H1 (cell line): ENCODE measurements around the gene HINT2. TPM values are rescaled to one million over a fixed set of nuclear protein-coding genes. Genes with fewer than 3 reads are reported as not detected.

Experiments used
- CTCF ChIA-PET: fragments of 300-600 bp; sonication (Branson Sonifier 250); formaldehyde crosslinking; loops from one replicate; lab custom pipeline; 2021; ENCODE audit not compliant: partially characterized antibody; lab: Charles Lee
- POLR2A ChIA-PET: fragments of 300-600 bp; sonication (Branson Sonifier 250); formaldehyde crosslinking; loops from one replicate; lab custom pipeline; 2021; ENCODE audit warnings: inconsistent platforms; ENCODE audit not compliant: partially characterized antibody; lab: Charles Lee
- DNase-seq, 2 experiments: peaks; one replicate each; pipeline versions ENCODE4 v3.0.0 to v3.0.0-alpha.2; 2010 to 2022; ENCODE audit warnings: low spot score in 2 of 2, low read depth in 1 of 2, mixed read lengths in 1 of 2
- FAIRE-seq: peaks from 2 replicates; lab custom pipeline; 2011; peaks lifted over from hg19 to GRCh38; lab: Jason Lieb, UNC
- H2AFZ ChIP-seq: 2 replicates; pipeline ENCODE4 v1.8.1; 2012; ENCODE audit warnings: low read length, inconsistent platforms
- H2AK5ac ChIP-seq: 2 replicates; pipeline ENCODE4 v1.6.1; 2013; ENCODE audit warnings: low read depth, low read length
- H2BK120ac ChIP-seq: replicated peaks from 2 replicates; pipeline ENCODE3; 2013; ENCODE audit warnings: low read depth, low read length, inconsistent platforms
- H2BK12ac ChIP-seq: 2 replicates; pipeline ENCODE4 v1.6.1; 2013; ENCODE audit warnings: low read depth, low read length
- H2BK15ac ChIP-seq: 2 replicates; pipeline ENCODE4 v1.6.1; 2013; ENCODE audit warnings: low read length
- H2BK20ac ChIP-seq: 2 replicates; pipeline ENCODE4 v1.6.1; 2013; ENCODE audit warnings: low read length
- H2BK5ac ChIP-seq: 2 replicates; pipeline ENCODE4 v1.6.1; 2013; ENCODE audit warnings: low read depth, low read length
- H3K14ac ChIP-seq: 2 replicates; pipeline ENCODE4 v1.6.1; 2013; ENCODE audit warnings: inconsistent platforms; ENCODE audit not compliant: insufficient read length
- H3K18ac ChIP-seq: 2 replicates; pipeline ENCODE4 v1.6.1; 2013; ENCODE audit warnings: low read length; ENCODE audit errors: extremely low read depth
- H3K23ac ChIP-seq: 2 replicates; pipeline ENCODE4 v1.6.1; 2013; ENCODE audit warnings: inconsistent platforms; ENCODE audit not compliant: insufficient read length
- H3K23me2 ChIP-seq: 2 replicates; pipeline ENCODE4 v1.6.1; 2013; ENCODE audit warnings: low read depth, low read length
- H3K27ac ChIP-seq: 2 replicates; pipeline ENCODE4 v1.6.1; 2011; ENCODE audit warnings: low read depth, low read length, inconsistent platforms
- H3K27me3 ChIP-seq, 4 experiments: replicated peaks in 1 of 4; 1 replicate in 1 of 4; 2 replicates in 3 of 4; pipeline versions ENCODE4 v1.6.1 to v1.8.1; 2011 to 2013; ENCODE audit warnings: low read length in 3 of 4, mild to moderate bottlenecking in 3 of 4, inconsistent platforms in 2 of 4, mixed read lengths in 2 of 4, moderate library complexity in 1 of 4; ENCODE audit not compliant: control insufficient read depth in 3 of 4, insufficient read depth in 3 of 4; ENCODE audit errors: extremely low read depth in 1 of 4
- H3K36me3 ChIP-seq, 4 experiments: 2 replicates each; pipeline versions ENCODE4 v1.6.1 to v1.8.1; 2011 to 2013; ENCODE audit warnings: mild to moderate bottlenecking in 4 of 4, low read length in 3 of 4, moderate library complexity in 2 of 4, control low read depth in 1 of 4, inconsistent platforms in 1 of 4; ENCODE audit not compliant: insufficient read depth in 4 of 4, control insufficient read depth in 2 of 4
- H3K4ac ChIP-seq: replicated peaks from 2 replicates; pipeline ENCODE3; 2013; ENCODE audit warnings: low read length, low read depth, mixed read lengths, inconsistent platforms; ENCODE audit not compliant: insufficient read length
- H3K4me1 ChIP-seq, 4 experiments: replicated peaks in 1 of 4; 1 replicate in 1 of 4; 2 replicates in 3 of 4; pipeline versions ENCODE4 v1.6.1 to v1.8.1; 2011 to 2013; ENCODE audit warnings: low read length in 3 of 4, inconsistent platforms in 2 of 4, mixed read lengths in 1 of 4; ENCODE audit not compliant: insufficient read depth in 4 of 4, control insufficient read depth in 3 of 4
- H3K4me2 ChIP-seq, 2 experiments: 2 replicates each; pipeline versions ENCODE4 v1.6.1 to v1.8.1; 2011 to 2013; ENCODE audit warnings: low read depth in 2 of 2, low read length in 2 of 2, control low read depth in 1 of 2, inconsistent platforms in 1 of 2, mild to moderate bottlenecking in 1 of 2; ENCODE audit not compliant: insufficient read depth in 1 of 2
- H3K4me3 ChIP-seq, 4 experiments: fragments of 200-600, 300-600 bp in 1 of 4; sonication (generic), shearing (Covaris generic), sonication (Bioruptor Twin) in 1 of 4; 2 replicates each; pipeline versions ENCODE4 v1.5.1 to v1.8.1; 2011 to 2016; ENCODE audit warnings: low read length in 4 of 4, low read depth in 3 of 4, control low read depth in 2 of 4, inconsistent platforms in 2 of 4, mild to moderate bottlenecking in 2 of 4, mixed read lengths in 1 of 4, moderate library complexity in 1 of 4; ENCODE audit not compliant: insufficient read depth in 2 of 4; ENCODE audit errors: extremely low read depth in 1 of 4
- H3K56ac ChIP-seq: replicated peaks from 2 replicates; pipeline ENCODE3; 2013; ENCODE audit warnings: low read depth, mild to moderate bottlenecking, mixed read lengths, low read length, inconsistent platforms; ENCODE audit not compliant: insufficient read length
- H3K79me1 ChIP-seq: 2 replicates; pipeline ENCODE4 v1.6.1; 2013; ENCODE audit warnings: low read depth, low read length, control low read depth
- H3K79me2 ChIP-seq, 2 experiments: 2 replicates each; pipeline versions ENCODE4 v1.6.1 to v1.8.1; 2012 to 2013; ENCODE audit warnings: low read length in 2 of 2, mild to moderate bottlenecking in 2 of 2, inconsistent platforms in 1 of 2; ENCODE audit not compliant: insufficient read depth in 2 of 2, control insufficient read depth in 1 of 2
- H3K9ac ChIP-seq, 4 experiments: replicated peaks in 1 of 4; 1 replicate in 1 of 4; 2 replicates in 3 of 4; pipeline versions ENCODE4 v1.6.1 to v1.8.1; 2011 to 2013; ENCODE audit warnings: low read depth in 3 of 4, low read length in 3 of 4, control low read depth in 2 of 4, mild to moderate bottlenecking in 2 of 4, moderate library complexity in 2 of 4, inconsistent platforms in 1 of 4; ENCODE audit errors: extremely low read depth in 1 of 4
- H3K9me3 ChIP-seq, 2 experiments: 2 replicates each; pipeline versions ENCODE4 v1.6.1 to v1.8.1; 2012 to 2013; ENCODE audit warnings: mild to moderate bottlenecking in 2 of 2, moderate library complexity in 2 of 2, control low read depth in 1 of 2, inconsistent platforms in 1 of 2, low read depth in 1 of 2, low read length in 1 of 2, mixed read lengths in 1 of 2; ENCODE audit not compliant: insufficient read depth in 2 of 2
- H4K20me1 ChIP-seq, 2 experiments: replicated peaks in 1 of 2; 2 replicates each; pipeline versions ENCODE3 to v1.8.1; 2011 to 2013; ENCODE audit warnings: inconsistent platforms in 2 of 2, low read length in 2 of 2, mild to moderate bottlenecking in 1 of 2; ENCODE audit not compliant: insufficient read depth in 2 of 2, control insufficient read depth in 1 of 2
- H4K5ac ChIP-seq: 2 replicates; pipeline ENCODE4 v1.6.1; 2013; ENCODE audit warnings: low read length, low read depth, mixed read lengths, inconsistent platforms; ENCODE audit not compliant: insufficient read length
- H4K8ac ChIP-seq: 2 replicates; pipeline ENCODE4 v1.8.0; 2013; ENCODE audit warnings: mild to moderate bottlenecking, moderate library complexity, low read length, inconsistent platforms; ENCODE audit not compliant: insufficient read depth; ENCODE audit errors: extremely low read depth
- H4K91ac ChIP-seq: replicated peaks from 2 replicates; pipeline ENCODE3; 2013; ENCODE audit warnings: low read length, mixed read lengths, inconsistent platforms; ENCODE audit not compliant: insufficient read length
- NANOG ChIP-seq: IDR thresholded peaks from 2 replicates; pipeline ENCODE4 v1.6.1; 2011; ENCODE audit warnings: low read length, low read depth, mild to moderate bottlenecking, inconsistent platforms; ENCODE audit not compliant: insufficient read depth, poor library complexity, severe bottlenecking
- NRF1 ChIP-seq: IDR thresholded peaks from 2 replicates; pipeline ENCODE4 v1.6.1; 2011; ENCODE audit warnings: mild to moderate bottlenecking, low read depth, low read length, improper control_type of control experiment
- POLR2AphosphoS5 ChIP-seq: IDR thresholded peaks from 2 replicates; pipeline ENCODE4 v1.6.1; 2011; ENCODE audit warnings: low read depth, low read length
- SP1 ChIP-seq: IDR thresholded peaks from 2 replicates; pipeline ENCODE4 v1.6.1; 2011; ENCODE audit warnings: low read depth, low read length
- WGBS, 2 experiments: shearing (Covaris generic) in 1 of 2; methylation state at CpG; one replicate each; pipeline versions ENCODE4 v1.1.6 to v1.1.7; 2013 to 2015; ENCODE audit warnings: low lambda C conversion rate in 2 of 2, mixed read lengths in 2 of 2, inconsistent platforms in 1 of 2, low coverage in 1 of 2, missing lambda C conversion rate in 1 of 2; ENCODE audit not compliant: insufficient replicate concordance in 2 of 2, insufficient coverage in 1 of 2, insufficient read length in 1 of 2; ENCODE audit errors: extremely low coverage in 1 of 2, missing lambda C conversion rate in 1 of 2; 5-methylcytosine and 5-hydroxymethylcytosine counted together
- polyA plus RNA-seq, 7 experiments: library from polyadenylated mRNA; depleted of rRNA in 3 of 7; stranded (reverse) in 5 of 7; unstranded in 2 of 7; fragments of >200 nt in 5 of 7; fragments of 200-250 nt in 2 of 7; gene quantifications; 1 replicate in 5 of 7; 2 replicates in 1 of 7; 4 replicates in 1 of 7; pipeline versions ENCODE4 v1.2.1 to v1.2.3, GENCODE V29; 2011 to 2013; ENCODE audit warnings: missing spikeins in 2 of 7, mixed read lengths in 2 of 7
- total RNA-seq: library from RNA; stranded (reverse); fragmentation: NEBNext Ultra II Directional; extraction: Animal tissue kit (Norgen Biotek cat#: 25700); gene quantifications from 2 replicates; pipeline ENCODE4 v1.2.1, GENCODE V29; 2021
- TF ChIP-seq, protein P1 (sequence below): IDR thresholded peaks from 2 replicates; pipeline ENCODE4 v1.6.1; 2012; ENCODE audit warnings: low read length, inconsistent platforms
- TF ChIP-seq, protein P2 (sequence below), 3 experiments: IDR thresholded peaks; 1 replicate in 2 of 3; 2 replicates in 1 of 3; pipeline versions ENCODE4 v1.5.1 to v1.6.1; 2011; ENCODE audit warnings: low read length in 3 of 3, mild to moderate bottlenecking in 3 of 3, inconsistent platforms in 2 of 3, low read depth in 1 of 3, moderate library complexity in 1 of 3; ENCODE audit not compliant: insufficient read depth in 1 of 3; ENCODE audit errors: control extremely low read depth in 1 of 3

The HINT2 gene
- total and polyA plus RNA-seq, 2 of the 8 experiments (the other 6 are each of a cell fraction or from before 2014, with no cell fraction given) = 32.1 to 51.2 TPM

DNA sequence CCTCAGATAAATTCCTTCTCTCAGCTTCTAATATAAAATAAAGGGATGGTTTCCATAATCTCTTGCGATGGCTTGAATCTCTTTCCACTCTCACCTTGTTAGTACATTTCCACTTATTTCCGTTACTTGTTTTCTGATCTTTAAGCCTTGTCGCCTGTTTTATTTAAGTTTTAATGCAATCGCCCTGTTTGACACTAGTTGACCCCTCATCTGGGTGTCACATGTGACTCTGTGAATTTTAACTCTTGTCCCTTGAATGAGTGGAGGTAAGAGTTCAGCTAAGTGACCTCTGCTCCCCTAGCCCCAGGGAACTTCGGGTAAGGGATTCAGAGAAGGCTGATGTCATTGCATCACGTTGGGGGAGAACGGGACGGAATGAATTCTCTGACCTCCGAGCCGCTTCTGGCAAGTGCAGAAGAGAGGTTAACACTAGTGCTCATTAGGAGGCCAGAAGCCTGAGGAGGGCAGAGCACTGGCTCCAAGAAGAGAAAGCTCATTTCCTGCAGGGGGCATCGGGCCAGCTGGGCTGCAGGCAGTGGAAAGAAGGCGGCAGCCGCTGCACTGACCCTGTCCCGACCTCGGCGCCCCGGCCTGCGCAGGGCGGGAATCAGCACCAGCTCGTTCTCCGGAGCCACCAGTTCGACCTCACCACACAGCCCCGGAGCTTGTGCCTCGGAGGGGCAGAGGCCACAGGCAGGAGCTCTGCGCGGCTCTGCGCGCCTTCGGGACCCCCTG, 569 bp downstream of the HINT2 start:
- no peak overlapping the region for H2BK20ac ChIP-seq
- H2BK120ac ChIP-seq = no peak overlapping the region
- peak overlapping the region; percentile 61 for H4K5ac ChIP-seq
- DNase-seq (no peak), FAIRE-seq (no peak)
- H3K79me2 ChIP-seq = no peaks in the 10 kb centered on the region
- peak overlapping the region; percentile 91 for H3K18ac ChIP-seq
- peak overlapping the region; percentile 75 to 78 for H3K4me2 ChIP-seq
- H3K79me1 ChIP-seq = no peaks in the 10 kb centered on the region
- ChIA-PET CTCF (interaction anchor here (0.6 to 6.2 kb wide), 29 partner anchors 10 to 403 kb away, joined by 3 to 115 read pairs (median 5); partner anchors contain the start of genes CREB3, FAM221B, NPR2 and TLN1), POLR2A (interaction anchor here (0.8 to 4.5 kb wide), 22 partner anchors 9 to 296 kb away, joined by 3 to 38 read pairs (median 4); partner anchors contain the start of genes ARHGEF39, CREB3, FAM221B and GBA2)
- H2BK5ac ChIP-seq = peak overlapping the region; percentile 96
- no peak overlapping the region for H2BK12ac ChIP-seq
- H3K36me3 ChIP-seq = no peaks in the 10 kb centered on the region; a peak in 1 of 8 replicates
- peak overlapping the region; percentile 88; the same call in 1 of the 2 replicates for H4K8ac ChIP-seq
- H3K23ac ChIP-seq = no peak overlapping the region
- H3K56ac ChIP-seq = peak overlapping the region; percentile 55
- peak overlapping the region; percentile 30 for H4K91ac ChIP-seq
- no peak overlapping the region for H3K4ac ChIP-seq
- no peak overlapping the region for H2BK15ac ChIP-seq
- no peaks in the 10 kb centered on the region for H3K9me3 ChIP-seq
- H3K9ac ChIP-seq = peak overlapping the region; percentile 77 to 89 (median 84)
- no peak overlapping the region for H2AK5ac ChIP-seq
- peaks cover 0 to 7% (median 4%) of the 10 kb centered on the region in 4 experiments; a peak in 6 of 7 replicates for H3K4me1 ChIP-seq
- peak overlapping the region; percentile 85 for H3K27ac ChIP-seq
- peak overlapping the region; percentile 72 to 98 (median 80) for H3K4me3 ChIP-seq
- H4K20me1 ChIP-seq = peaks cover 0 to 2% of the 10 kb centered on the region in 2 experiments
- H3K14ac ChIP-seq = no peak overlapping the region
- peaks cover 4% of the 10 kb centered on the region for H3K23me2 ChIP-seq
- peaks cover 0 to 3% (median 2%) of the 10 kb centered on the region in 4 experiments; a peak in 1 of 7 replicates for H3K27me3 ChIP-seq
- 10% methylated on average over 24 of the region's 29 CpGs; no CpG with 5 or more reads in 1 of the 2 experiments for WGBS, 2 experiments
- H2AFZ ChIP-seq = no peak overlapping the region
- TF ChIP-seq, protein P1, sequence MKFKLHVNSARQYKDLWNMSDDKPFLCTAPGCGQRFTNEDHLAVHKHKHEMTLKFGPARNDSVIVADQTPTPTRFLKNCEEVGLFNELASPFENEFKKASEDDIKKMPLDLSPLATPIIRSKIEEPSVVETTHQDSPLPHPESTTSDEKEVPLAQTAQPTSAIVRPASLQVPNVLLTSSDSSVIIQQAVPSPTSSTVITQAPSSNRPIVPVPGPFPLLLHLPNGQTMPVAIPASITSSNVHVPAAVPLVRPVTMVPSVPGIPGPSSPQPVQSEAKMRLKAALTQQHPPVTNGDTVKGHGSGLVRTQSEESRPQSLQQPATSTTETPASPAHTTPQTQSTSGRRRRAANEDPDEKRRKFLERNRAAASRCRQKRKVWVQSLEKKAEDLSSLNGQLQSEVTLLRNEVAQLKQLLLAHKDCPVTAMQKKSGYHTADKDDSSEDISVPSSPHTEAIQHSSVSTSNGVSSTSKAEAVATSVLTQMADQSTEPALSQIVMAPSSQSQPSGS = peak; percentile 56; the same call in 1 of the 2 replicates
- peak; percentile 78 for TF ChIP-seq POLR2AphosphoS5
- TF ChIP-seq NANOG = no peak
- TF ChIP-seq, protein P2, sequence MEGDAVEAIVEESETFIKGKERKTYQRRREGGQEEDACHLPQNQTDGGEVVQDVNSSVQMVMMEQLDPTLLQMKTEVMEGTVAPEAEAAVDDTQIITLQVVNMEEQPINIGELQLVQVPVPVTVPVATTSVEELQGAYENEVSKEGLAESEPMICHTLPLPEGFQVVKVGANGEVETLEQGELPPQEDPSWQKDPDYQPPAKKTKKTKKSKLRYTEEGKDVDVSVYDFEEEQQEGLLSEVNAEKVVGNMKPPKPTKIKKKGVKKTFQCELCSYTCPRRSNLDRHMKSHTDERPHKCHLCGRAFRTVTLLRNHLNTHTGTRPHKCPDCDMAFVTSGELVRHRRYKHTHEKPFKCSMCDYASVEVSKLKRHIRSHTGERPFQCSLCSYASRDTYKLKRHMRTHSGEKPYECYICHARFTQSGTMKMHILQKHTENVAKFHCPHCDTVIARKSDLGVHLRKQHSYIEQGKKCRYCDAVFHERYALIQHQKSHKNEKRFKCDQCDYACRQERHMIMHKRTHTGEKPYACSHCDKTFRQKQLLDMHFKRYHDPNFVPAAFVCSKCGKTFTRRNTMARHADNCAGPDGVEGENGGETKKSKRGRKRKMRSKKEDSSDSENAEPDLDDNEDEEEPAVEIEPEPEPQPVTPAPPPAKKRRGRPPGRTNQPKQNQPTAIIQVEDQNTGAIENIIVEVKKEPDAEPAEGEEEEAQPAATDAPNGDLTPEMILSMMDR (IDR thresholded peaks at IDR 0.05; ENCODE audit: control extremely low read depth in 1 of 3, insufficient read depth in 1 of 3, low read depth in 1 of 3, low read length in 3 of 3) = peak; percentile 50 to 55 (median 51)
- TF ChIP-seq SP1 = no peak
- TF ChIP-seq NRF1 = peak; percentile 24; the same call in 1 of the 2 replicates
